GM21526 (cell line): ENCODE results near the gene SPATS2L.

Source experiments
- ATAC-seq: cut with Tn5 transposase; IDR thresholded peaks from one replicate; pipeline ENCODE4 v1.9.1; 2021; ENCODE audit warnings: moderate library complexity; ENCODE audit not compliant: unreplicated experiment, low FRiP score

SPATS2L gene

GRCh38 chr2:200288670-200289429 lies 17.6 kb upstream of the SPATS2L start:
- ATAC-seq = no peak

GRCh38 chr2:200296118-200296517 lies 10.4 kb upstream of the SPATS2L start:
- no peak for ATAC-seq

DNA sequence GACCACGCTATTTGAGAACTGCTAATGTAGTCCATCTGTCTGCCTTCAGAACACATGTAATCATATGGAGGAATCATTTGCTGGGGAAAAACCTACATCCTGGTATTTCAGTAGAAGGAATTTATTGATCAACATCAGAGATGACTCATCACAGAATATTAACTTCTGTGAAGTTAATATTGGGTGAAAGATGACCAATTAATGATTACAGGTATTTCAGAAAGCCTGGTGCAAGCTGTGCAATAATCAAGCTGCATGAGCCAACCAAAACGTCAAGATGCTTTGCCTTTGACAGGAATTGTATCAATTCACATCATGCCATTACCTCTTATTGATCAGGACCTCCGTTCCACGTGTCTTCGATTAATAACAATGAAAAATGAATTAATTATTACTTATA lies 9.4 kb upstream of the SPATS2L start:
- no peak for ATAC-seq

DNA sequence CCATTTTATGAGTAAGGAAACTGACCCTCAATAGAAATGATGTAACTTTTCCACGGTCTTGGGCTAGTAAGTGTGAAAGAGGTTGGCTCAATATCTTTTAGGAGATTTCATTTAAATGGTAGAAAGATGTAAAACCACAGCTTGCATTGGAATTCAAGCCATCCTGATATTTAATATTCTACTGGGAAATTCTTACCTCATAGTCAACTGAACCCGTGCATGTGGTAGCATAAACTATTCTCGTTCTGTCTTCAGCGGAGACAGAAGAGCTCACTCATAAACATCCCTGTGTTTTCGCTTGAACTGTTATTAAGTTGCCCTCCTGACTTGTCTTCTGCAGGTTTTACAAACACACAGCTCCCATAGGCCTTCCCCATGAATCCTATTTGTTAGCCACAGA lies 8.5 kb upstream of the SPATS2L start:
- ATAC-seq = no peak

DNA sequence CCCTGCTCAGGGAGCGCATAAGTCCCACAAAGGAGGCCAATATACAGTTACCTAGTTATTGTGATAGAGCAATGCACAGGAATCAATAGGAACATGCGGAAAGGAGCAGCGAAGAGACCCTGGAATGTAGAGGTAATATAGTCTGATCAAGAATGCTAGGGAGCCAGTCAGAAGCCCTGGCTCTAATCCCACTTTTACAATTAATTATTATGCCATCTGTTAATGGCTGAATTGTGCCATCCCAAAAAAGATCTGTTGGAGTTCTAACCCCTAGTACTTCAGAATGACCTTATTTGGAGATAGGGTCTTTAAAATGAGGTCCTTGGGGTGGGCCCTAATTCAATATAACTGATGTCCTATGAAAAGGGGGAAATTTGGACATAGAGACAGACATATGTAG lies 7.7 kb upstream of the SPATS2L start:
- ATAC-seq = no peak

GRCh38 chr2:200300065-200300464 lies 6.4 kb upstream of the SPATS2L start:
- ATAC-seq = no peak

DNA sequence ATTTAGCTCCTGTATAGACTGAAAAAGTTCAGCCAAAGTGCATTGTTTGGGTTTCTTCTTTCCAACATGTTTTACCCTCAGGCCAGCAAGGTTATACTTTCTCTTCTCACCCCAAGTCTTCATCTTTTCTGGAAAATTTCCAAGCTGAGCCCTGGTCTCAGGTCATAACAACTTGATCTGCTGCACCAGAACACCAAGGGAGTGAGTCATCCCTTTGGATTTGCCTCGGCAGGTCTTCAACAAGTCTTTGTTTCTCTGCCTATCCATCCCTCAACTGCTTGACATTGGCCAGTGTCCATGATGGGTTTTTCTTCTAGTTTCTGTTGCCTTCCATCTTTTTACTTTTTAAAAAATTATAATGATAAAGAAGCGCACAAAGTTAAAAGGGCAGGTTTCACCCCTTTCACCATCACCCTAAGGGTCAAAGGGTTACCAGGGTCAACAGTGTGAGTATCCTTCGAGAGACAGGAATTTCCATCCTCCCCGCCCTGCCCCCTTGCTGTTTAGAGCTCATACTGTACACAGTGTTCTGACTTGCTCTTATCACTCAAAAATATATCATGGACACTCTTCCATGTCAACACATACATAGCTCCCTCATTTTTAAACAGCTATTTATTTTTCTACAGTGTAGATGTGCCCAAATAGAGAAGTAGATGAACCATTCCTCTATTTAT lies 5.7 kb upstream of the SPATS2L start:
- ATAC-seq = no peak

- no peak for ATAC-seq
Observed at GRCh38 chr2:200301953-200302858, 4.3 kb upstream of the SPATS2L start.

DNA sequence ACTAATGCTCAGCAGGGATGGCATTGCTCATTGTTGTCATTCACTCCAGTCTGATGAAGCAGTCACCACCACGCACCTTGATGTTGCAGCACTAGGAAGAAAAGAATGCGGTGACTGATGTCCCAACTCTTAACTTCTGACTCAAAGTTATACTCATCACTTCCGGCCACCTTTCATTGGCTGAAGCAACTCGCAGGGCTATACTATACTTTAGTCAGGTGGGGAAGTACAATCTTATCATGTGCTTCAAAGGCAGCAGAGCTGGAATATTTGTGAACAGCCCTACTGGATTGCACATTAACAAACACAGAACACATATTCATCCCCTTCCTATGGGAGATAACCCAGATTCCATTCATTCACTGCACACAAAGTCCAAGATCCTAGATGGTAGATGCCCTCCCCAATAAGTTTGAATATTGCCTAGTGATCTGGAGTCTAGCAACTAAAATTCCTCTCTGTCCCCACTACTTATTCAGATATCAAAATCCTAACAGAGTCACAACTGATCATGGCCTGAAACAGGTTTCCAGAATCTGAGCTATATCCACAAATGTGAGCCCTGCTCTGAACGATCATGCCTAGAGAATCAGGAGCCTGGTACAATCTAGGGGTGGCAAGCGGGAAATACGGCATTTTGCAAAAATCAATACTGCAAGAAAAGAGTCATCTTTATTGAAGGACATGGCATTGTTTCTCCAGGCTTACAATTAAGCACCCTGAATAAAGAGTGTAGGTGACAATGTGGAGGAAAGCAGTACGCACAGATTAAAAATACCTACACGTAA lies 3.4 kb upstream of the SPATS2L start:
- no peak for ATAC-seq

DNA sequence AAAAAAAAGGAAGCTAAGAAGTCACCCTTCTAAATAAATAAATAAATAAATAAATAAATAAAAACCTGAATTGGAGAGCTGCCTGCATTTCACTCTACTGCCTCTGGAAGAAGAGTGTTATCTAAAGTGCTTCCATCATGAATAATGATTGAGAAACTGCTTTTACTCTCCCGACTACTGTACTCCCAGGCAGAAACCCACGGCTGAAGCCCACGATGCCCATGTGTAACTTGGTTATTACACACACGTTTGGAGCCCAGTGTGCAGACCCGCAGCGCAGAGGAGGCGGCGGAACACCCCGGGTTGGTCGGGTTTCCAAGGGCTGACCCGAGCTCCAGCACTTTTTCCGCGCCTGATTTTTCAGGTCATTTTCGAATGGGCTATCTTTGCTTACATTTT lies 697 bp upstream of the SPATS2L start:
- ATAC-seq = no peak

GRCh38 chr2:200306931-200307723 lies 634 bp downstream of the SPATS2L start:
- ATAC-seq = peak; percentile 53

DNA sequence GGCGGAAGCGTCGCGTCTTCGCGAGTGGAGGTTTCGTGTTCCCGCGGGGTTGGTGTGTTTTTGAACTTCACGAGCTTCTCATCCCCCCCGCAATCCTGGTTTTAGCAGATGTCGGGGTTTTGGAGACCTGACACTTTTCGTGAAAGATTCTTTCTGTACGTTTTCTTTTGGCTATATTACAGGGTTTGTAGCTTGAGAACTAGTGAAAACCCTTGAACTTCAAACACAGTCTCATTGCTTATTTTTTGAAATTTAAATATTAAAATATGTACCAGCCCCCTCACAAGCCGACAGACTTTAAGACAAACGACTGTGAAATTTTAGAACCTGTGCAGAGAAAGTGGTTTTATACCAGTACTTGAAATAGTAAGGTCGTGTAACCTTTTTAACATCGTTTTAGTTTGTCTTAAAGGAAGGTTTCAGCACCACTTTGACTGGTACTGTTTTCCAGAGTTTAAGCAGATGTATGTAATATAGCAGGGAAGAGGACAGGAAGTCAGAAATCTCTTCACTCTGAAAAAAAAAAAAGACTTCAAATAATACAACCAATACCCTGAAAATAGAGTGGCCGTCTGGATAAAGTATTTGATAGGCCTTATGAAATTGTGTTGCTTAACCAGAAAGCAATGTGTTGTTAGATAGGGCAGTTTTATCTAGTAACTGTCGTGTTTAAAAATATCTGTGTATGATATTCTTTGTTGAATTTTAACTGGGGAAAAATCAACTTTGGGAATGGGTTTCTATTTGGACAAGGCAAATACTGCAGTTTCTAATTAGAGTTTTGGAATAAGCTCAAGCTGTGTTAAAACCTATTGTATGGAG lies 1.4 kb downstream of the SPATS2L start:
- no peak for ATAC-seq

DNA sequence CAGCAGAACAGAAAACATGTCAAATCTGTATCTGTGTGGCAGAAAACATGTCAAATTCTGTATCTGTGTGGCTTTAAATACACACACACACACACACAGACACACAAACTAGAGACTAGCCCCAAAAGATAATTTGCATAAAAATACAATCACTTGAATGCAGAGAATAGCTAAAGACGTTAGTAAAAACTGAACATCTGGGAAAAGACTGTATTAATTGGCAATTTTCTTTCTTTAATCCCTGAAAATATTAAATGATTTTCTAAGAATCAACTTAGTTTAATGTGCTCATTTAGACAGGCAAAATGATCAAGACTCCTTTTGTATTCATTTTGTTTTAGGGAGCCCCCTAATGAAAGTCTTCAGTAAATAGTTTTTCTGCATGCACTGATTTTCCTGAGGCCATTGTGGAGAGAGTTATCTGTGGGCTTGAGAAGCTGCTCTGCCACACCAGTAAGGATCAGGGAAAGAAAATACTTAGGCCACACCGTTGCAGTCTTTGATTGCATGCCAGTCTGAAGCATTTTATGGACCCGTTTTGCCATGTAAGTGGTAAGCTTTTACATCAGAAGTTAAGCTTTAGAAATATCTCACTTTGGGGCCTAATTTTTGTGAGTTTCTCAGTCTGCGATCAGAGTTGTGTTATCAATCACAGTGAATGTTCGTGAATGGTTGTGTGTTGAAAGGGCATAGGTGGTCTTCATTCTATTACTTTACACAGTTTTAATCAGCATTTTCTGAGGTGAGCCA lies 2.2 kb downstream of the SPATS2L start:
- no peak for ATAC-seq

DNA sequence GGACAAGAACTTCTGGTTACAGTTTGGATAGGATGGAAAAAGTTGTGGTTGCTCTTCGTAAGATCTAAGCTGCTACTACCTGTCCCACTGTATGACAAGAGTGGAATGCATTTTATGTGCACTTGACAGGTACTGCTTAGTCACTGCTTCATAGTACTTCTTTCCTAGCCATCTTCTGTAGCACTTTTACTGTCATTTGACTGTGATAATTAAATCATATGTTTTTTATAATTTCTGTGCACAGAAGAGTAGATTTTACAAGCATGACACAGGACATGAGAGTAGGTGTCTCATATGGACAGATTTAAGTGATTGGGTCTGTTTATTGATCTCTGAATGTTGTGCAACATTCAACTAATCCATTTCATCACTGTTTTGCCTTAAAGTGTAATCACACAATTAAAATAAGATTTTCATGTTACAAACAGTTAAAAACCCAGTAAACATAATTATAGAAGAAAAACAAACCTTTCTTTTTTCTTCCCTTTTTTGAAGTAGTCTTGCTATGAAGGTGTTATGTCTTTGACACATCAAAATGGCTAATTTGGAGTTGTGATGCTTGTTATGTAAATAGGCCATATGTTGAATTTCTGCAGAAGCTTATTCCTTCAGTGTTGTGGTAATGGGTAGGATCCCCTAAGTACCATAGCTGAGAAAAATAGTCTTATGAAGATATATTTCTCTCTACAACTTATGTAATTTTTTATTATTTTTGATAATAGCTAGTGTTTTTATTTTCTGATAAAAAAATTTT lies 3.0 kb downstream of the SPATS2L start:
- ATAC-seq = no peak

DNA sequence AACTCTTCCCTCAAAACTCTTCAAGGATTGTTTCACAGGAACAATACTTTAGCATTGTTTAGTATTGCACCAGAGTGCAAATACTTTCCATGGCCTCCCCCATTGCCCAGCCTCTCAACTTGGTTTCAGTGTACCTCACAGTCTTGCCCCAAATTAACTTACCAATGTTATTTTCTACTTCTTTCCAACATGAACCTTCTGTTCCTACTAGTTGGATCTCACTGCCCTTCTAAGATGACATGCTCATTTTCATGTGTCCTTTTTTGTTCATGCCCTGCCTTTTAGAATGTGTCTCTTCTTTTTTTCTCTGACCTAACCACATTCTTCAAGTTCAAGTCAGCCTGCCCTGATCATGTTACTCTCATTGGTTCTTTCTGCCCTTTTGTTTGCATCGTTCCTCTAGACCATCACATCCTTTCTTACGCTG lies 4.1 kb downstream of the SPATS2L start:
- no peak for ATAC-seq

DNA sequence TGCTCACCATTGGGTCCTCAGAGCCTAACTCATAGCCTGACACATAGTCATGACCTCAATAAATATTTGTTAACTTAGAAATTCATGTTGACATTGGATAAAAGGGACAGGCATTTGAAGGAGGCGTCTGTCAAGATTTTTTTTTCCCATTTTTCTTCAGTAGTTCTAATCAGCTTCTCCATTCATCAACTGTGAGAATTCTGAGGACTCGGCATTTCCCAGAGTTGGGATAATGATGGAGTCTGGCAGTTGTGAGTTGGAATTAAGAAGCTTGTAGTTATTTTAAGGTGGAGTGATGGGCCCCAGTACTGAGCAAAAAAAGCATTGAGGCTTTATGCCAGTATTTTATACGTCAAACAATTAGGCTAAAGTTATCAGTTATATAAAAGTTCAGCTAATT lies 4.6 kb downstream of the SPATS2L start:
- ATAC-seq = no peak

DNA sequence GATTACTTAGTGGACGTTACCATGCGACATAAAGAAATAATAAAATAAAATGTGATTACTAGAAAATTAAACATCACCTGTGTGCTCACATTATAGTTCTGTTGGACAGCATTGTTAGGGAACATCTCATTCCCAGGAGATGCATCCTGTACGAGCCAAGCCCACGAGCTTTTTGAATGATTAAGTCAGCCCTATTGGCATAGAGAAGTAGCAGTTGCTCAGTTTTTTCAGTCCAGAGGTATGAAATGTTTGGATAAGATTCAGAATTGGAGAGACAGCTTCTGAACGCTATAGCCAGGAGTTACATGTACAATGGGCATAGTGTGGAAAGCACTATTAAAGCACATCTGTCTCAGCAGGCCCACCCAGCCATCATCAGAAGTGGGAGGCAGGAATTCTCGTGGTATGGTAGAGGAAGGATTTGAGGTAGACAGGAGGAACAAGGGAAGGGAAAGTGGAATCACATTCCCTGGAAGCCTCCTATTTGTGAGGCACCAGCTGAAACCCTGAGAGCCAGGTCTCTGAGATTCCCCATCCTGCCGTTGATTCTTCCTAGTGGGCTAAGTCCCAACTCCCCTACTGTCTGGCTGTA lies 8.6 kb downstream of the SPATS2L start:
- ATAC-seq = no peak
